SK-N-MC (cell line): ENCODE data around the gene OSM.

Source experiments
- EZH2 ChIP-seq: fragments of 200-600 bp; sonication (generic); IDR thresholded peaks from one replicate; pipeline ENCODE4 v1.6.1; 2017; ENCODE audit warnings: antibody characterized with exemption
- POLR2AphosphoS5 ChIP-seq: IDR thresholded peaks from 2 replicates; pipeline ENCODE4 v1.6.1; 2012; ENCODE audit warnings: mild to moderate bottlenecking, low read depth, low read length, borderline replicate concordance

DNA sequence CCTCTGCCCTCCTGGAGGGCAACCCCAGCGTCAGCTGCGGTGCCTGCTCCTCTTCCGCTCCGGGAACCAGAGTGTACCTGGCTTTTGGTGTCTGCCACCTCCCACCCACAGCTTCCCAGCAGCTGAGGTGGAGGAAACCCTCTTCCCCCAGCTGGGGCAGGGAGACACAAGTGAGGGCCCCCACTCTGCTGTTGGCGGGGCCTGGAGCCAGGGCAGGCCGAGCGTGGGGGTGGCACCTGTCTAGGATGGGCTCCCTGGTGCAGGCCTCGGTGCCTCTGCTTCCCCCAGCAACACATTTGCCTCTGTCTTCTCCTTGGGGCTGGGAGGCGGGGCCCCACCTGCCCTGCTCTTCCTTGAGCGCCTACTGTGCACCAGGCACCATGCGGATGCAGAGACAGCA, 6.4 kb downstream of the OSM start:
- TF ChIP-seq POLR2AphosphoS5: no peak
- TF ChIP-seq EZH2: no peak
